ENCODE results near the gene CDC34.

Gene CDC34

DNA sequence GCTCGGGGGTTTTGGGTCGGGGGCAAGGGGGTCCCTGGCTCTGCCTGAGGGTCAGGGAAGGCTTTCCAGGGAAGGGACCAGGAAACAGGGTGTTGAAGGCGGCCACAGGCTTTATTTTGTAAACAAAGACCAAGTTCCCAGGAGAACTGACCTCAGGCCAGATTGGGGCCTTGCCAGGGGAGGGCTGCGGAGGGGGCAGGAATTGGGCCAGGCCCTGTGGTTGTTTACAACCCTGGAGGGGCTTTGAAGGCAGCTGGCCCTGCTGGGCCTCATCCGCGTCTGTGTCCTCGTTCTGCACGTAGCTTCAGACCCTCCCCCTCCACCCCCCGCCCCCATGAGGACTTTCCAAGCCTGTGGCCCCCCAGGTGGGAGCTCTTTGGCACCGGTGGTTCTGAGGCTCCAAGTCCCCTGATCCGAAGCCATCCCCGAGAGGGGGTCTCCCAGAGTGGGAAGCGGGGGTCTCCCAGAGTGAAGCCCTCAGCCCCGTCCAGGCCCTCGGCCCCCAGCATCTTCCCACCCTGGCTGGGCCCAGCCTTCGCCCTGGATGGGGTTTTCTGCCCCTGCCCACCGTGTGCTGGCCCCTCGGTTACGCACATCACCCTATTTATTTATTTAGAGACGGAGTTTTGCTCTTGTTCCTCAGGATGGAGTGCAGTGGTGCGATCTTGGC, 27.3 kb downstream of the CDC34 start:
- Histone ChIP-seq H3K4me1 (ENCODE audit: insufficient read depth, low read length) (no peaks in the 10 kb centered on the region), H3K9ac (ENCODE audit: low read depth, low read length) (no peak overlapping the region), H3K9me3 (ENCODE audit: control insufficient read depth, insufficient read depth, low read length) (no peaks in the 10 kb centered on the region), H3K36me3 (ENCODE audit: insufficient read depth, low read length) (no peaks in the 10 kb centered on the region)

DNA sequence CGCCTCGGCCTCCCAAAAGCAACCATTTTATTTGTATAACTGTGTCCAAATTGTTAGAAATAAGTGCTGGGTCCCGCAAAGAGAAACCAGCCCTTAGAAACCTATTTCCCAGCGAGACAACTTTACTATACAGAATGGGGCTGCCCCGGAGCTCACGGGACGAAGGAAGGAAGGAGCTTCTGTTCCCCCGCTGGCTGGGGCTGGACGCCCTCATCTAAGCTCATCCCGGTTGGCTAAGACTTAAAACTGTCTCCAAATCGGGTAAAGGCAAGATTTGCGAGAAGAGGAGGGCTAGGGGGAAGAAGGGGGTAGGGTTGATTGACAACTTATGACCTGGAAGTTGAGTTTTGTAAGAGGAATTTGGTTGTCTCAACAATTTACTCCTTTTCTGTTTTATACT, 28.6 kb downstream of the CDC34 start:
- no peaks in the 10 kb centered on the region for H3K9me3 ChIP-seq (ENCODE audit: control insufficient read depth, insufficient read depth, low read length)
- H3K9ac ChIP-seq (ENCODE audit: low read depth, low read length): no peak overlapping the region
- no peaks in the 10 kb centered on the region for H3K4me1 ChIP-seq (ENCODE audit: insufficient read depth, low read length)
- H3K36me3 ChIP-seq (ENCODE audit: insufficient read depth, low read length): no peaks in the 10 kb centered on the region

DNA sequence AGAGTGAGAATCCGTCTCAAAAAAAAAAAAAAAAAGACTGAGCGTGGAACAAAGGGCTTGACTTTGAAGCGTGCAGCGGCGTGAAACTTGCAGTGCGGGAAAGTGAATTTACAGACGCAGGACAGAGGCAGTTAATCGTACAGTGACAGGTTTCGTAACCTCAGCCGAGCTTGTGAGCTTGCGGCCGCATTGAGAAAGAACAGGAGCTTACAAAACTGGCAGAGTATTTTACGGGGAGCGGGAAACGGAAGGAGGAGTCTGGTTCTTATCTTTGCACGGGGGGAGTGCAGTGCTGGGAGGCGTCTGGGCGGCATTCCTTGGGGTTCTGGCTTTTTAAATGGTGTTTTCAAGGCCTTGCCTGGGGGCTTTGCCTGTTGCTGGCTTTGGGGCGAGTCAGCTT, 34.8 kb downstream of the CDC34 start:
- no peaks in the 10 kb centered on the region for H3K36me3 ChIP-seq (ENCODE audit: insufficient read depth, low read length)
- peaks cover 3% of the 10 kb centered on the region for H3K9me3 ChIP-seq (ENCODE audit: control insufficient read depth, insufficient read depth, low read length)
- no peaks in the 10 kb centered on the region for H3K4me1 ChIP-seq (ENCODE audit: insufficient read depth, low read length)
- H3K9ac ChIP-seq (ENCODE audit: low read depth, low read length): no peak overlapping the region

DNA sequence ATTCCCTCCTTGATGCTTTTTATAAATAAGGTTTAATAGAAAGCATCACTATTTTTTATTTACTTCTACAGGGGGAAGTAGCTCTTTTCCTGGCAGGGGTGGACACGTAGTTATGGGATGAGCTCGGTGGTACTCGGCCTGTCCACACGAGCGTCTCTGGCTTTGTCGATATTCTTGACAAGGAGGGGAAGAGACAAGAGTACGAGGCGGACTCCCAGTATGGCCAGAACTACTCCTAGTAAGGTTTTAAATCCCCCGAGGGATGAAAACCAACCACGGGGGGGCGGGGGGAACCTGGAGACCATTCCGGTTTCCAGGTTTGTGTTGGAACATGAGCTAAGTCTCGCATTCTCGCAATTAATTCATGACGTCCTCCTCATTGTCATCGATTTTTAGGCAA, 35.3 kb downstream of the CDC34 start:
- Histone ChIP-seq H3K36me3 (ENCODE audit: insufficient read depth, low read length) (no peaks in the 10 kb centered on the region), H3K9me3 (ENCODE audit: control insufficient read depth, insufficient read depth, low read length) (peaks cover 3% of the 10 kb centered on the region), H3K4me1 (ENCODE audit: insufficient read depth, low read length) (no peaks in the 10 kb centered on the region), H3K9ac (ENCODE audit: low read depth, low read length) (no peak overlapping the region)

DNA sequence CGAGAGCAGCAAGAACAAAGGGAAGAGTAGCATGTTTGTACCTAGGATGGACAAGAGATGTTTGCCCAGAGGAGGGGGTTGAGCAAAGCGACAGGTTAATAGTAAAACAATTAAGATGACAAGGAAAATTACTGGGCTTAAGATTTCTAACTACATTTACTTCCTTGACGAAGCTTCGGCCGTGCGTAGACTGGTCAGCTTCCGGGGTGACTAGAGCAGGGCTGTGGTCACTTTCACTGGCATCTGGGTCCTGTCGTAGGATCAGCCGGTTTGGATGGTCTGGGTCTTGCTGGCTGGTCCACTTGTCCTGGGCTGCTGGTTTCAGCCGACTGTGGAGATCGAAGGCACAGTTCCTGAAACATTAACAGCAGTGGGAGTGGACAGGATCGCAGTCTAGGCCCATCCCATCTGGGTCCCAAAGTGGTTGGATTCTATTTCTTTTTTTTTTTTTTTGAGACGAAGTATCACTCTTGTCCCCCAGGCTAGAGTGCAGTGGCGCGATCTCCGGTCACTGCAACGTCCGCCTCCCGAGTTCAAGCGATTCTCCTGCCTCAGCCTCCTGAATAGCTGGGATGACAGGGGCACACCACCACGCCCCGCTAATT, 35.8 kb downstream of the CDC34 start:
- Histone ChIP-seq H3K36me3 (ENCODE audit: insufficient read depth, low read length) (no peaks in the 10 kb centered on the region), H3K9ac (ENCODE audit: low read depth, low read length) (no peak overlapping the region), H3K9me3 (ENCODE audit: control insufficient read depth, insufficient read depth, low read length) (peaks cover 3% of the 10 kb centered on the region), H3K4me1 (ENCODE audit: insufficient read depth, low read length) (no peaks in the 10 kb centered on the region)

DNA sequence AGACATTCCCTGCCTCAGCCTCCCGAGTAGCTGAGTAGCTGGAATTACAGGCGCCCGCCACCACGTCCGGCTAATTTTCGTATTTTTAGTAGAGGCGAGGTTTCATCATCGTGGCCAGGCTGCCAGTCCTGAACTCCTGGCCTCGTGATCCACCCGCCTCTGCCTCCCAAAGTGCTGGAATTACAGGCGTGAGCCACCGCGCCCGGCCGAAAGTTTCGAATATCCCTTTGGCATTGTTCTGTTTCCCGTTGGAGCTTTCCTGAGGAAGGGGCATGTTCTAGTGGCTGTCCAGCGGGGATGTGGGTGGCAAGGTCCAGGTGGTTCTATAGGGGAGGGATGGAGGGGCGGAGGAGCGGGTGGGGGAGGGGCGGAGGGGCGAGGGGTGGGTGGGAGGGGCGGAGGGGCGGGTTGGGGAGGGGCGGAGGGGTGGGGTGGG, 38.7 kb downstream of the CDC34 start:
- no peak overlapping the region for H3K9ac ChIP-seq (ENCODE audit: low read depth, low read length)
- H3K36me3 ChIP-seq (ENCODE audit: insufficient read depth, low read length): no peaks in the 10 kb centered on the region
- peaks cover 3% of the 10 kb centered on the region for H3K9me3 ChIP-seq (ENCODE audit: control insufficient read depth, insufficient read depth, low read length)
- peaks cover 6% of the 10 kb centered on the region; the same call in 1 of the 2 replicates for H3K4me1 ChIP-seq (ENCODE audit: insufficient read depth, low read length)

DNA sequence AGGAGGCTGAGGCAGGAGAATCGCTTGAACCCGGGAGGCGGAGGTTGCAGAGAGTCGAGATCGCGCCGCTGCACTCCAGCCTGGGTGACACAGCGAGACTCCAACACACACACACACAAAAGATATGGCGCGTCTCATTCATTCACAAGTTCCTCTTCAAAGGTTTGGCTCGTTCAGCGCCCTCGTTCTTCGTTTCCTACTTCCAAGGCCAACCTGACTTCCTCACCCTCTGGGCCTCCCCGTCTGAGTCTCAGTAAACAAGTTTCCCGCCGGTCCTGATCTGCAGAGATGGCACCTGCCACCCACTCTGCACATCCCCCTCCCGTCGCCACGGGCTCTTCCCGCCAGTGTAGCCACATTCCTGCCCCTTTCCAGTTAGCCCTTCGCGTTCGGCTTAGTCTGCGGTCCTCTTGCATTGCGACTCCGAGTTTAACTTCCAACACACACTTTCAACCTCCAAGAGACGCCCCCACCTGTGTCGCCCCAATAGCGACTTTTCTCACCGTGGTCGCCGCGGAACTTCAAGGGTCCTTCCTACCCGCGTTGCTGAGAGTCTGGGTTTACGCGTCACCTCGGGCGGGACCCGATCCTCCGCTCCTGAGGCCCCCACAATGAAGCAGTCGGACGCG, 39.5 kb downstream of the CDC34 start:
- peaks cover 7% of the 10 kb centered on the region; the same call in 1 of the 2 replicates for H3K4me1 ChIP-seq (ENCODE audit: insufficient read depth, low read length)
- H3K9ac ChIP-seq (ENCODE audit: low read depth, low read length): peak overlapping the region; percentile 68
- H3K36me3 ChIP-seq (ENCODE audit: insufficient read depth, low read length): no peaks in the 10 kb centered on the region; the same call in 1 of the 2 replicates
- peaks cover 3% of the 10 kb centered on the region for H3K9me3 ChIP-seq (ENCODE audit: control insufficient read depth, insufficient read depth, low read length)

DNA sequence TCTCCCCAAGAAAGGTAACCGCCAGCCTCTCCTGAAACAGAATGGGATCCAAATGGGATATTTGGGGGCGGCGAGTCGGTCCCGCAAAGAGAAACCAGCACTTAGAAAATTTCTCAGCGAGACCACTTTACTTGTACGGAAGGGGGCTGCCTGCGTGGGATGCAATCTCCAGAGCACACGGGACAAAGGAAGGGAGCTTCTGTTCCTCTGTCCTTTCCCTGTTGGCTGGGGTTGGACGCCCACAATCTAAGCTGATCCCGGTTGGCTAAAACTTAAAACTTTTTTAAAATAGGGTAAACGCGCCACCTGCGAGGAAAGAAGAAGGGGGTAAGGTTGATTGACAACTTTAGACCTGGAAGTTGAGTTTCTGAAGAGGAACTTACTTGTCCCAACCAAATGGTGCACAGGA, 40.0 kb downstream of the CDC34 start:
- H3K36me3 ChIP-seq (ENCODE audit: insufficient read depth, low read length): no peaks in the 10 kb centered on the region; the same call in 1 of the 2 replicates
- H3K4me1 ChIP-seq (ENCODE audit: insufficient read depth, low read length): peaks cover 9% of the 10 kb centered on the region; the same call in 1 of the 2 replicates
- peaks cover 3% of the 10 kb centered on the region for H3K9me3 ChIP-seq (ENCODE audit: control insufficient read depth, insufficient read depth, low read length)
- H3K9ac ChIP-seq (ENCODE audit: low read depth, low read length): peak overlapping the region; percentile 68

DNA sequence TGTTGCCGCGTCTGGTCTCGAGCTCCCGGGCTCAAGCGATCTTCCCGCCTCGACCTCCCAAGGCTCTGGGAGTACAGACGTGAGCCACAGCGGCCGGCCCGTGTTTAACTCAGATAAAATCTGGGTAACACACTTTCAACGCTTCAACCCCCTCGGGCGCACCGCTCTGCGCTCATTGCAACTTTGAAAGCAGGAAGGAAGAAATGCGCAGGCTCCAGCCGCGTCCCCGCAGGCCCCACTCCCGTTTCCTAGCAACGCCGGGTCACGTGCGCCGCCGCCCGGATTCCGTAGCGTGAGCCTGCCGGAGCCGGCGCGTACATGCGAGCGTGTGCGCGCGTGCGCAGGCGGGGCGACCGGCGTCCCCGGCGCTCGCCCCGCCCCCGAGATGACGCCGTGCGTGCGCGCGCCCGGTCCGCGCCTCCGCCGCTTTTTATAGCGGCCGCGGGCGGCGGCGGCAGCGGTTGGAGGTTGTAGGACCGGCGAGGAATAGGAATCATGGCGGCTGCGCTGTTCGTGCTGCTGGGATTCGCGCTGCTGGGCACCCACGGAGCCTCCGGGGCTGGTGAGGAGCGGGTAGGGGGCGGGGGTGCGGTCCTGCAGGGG, 40.7 kb downstream of the CDC34 start, which contains the start of gene BSG:
Gene BSG (plus strand): TSS at position 457 of the 603 bp plus-strand sequence. CDS start 39 bp downstream, at position 496.
- H3K9ac ChIP-seq (ENCODE audit: low read depth, low read length): peak within 1 kb of the TSS; percentile 88
- H3K36me3 ChIP-seq (ENCODE audit: insufficient read depth, low read length): no peaks in the 10 kb centered on the region; the same call in 1 of the 2 replicates
- H3K9me3 ChIP-seq (ENCODE audit: control insufficient read depth, insufficient read depth, low read length): peaks cover 3% of the 10 kb centered on the region
- H3K4me1 ChIP-seq (ENCODE audit: insufficient read depth, low read length): peaks cover 9% of the 10 kb centered on the region; the same call in 1 of the 2 replicates

DNA sequence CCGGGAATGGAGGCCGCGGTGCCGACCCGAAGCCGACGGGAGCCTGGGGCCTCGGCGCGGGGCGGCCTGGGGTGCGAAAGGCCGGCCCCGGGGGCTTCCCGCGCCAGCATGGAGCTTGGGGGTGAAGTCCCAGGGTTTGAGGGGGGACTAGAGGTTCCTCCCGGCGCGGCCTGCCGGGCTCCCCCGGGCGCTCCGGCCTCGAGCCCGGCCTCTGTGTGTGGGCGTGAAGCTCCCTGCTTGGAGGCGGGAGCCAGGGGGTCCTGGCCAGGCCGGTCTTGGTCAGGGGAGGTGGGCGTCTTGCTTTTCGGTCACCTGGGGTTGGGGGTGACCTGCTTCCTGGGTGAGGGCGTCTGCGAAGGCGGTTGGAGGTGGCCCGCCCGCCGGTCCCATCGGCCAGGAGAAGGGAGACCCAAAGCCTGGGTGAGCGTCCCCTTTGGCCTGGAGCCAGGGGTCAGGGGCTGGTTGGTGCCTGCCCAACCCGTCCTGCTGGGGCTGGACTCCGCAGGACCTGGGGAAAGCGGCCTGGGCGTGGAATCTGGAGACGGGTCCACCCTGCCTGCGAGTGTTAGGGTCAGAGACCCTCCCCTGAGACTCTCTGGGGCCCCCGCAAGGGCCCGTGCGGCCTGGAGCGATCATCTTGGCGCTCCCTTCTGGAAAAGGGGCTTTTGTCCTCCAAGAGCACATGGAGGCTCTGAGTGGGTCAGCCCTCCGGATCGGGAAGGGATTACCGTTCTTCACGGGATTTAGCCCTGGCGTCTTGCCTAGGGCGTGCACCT, 41.4 kb downstream of the CDC34 start:
- Histone ChIP-seq H3K36me3 (ENCODE audit: insufficient read depth, low read length) (no peaks in the 10 kb centered on the region; the same call in 1 of the 2 replicates), H3K4me1 (ENCODE audit: insufficient read depth, low read length) (peaks cover 9% of the 10 kb centered on the region; the same call in 1 of the 2 replicates), H3K9me3 (ENCODE audit: control insufficient read depth, insufficient read depth, low read length) (peaks cover 3% of the 10 kb centered on the region)

DNA sequence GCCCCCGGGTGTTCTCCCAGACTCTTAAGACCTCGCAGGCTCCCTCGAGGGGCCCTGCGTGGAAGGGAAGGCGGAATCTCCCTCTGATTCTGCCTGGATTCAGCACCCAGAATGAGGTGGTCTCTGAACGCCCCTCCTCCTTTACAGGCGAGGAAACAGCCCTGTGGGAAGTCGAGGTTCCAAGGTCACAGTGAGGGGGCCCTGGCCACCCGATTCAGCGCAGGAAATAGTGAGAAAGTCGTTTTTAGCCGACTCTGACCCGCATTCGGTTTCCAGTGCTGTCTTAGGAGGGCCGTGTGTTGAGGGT, 41.9 kb downstream of the CDC34 start:
- Histone ChIP-seq H3K9ac (ENCODE audit: low read depth, low read length) (peak overlapping the region; percentile 88), H3K9me3 (ENCODE audit: control insufficient read depth, insufficient read depth, low read length) (peaks cover 3% of the 10 kb centered on the region), H3K36me3 (ENCODE audit: insufficient read depth, low read length) (no peaks in the 10 kb centered on the region; the same call in 1 of the 2 replicates), H3K4me1 (ENCODE audit: insufficient read depth, low read length) (peaks cover 9% of the 10 kb centered on the region; the same call in 1 of the 2 replicates)

More for the DNA sequence above, 41.4 kb downstream of the CDC34 start:
- peak overlapping the region; percentile 88 for H3K9ac ChIP-seq (ENCODE audit: low read depth, low read length)

DNA sequence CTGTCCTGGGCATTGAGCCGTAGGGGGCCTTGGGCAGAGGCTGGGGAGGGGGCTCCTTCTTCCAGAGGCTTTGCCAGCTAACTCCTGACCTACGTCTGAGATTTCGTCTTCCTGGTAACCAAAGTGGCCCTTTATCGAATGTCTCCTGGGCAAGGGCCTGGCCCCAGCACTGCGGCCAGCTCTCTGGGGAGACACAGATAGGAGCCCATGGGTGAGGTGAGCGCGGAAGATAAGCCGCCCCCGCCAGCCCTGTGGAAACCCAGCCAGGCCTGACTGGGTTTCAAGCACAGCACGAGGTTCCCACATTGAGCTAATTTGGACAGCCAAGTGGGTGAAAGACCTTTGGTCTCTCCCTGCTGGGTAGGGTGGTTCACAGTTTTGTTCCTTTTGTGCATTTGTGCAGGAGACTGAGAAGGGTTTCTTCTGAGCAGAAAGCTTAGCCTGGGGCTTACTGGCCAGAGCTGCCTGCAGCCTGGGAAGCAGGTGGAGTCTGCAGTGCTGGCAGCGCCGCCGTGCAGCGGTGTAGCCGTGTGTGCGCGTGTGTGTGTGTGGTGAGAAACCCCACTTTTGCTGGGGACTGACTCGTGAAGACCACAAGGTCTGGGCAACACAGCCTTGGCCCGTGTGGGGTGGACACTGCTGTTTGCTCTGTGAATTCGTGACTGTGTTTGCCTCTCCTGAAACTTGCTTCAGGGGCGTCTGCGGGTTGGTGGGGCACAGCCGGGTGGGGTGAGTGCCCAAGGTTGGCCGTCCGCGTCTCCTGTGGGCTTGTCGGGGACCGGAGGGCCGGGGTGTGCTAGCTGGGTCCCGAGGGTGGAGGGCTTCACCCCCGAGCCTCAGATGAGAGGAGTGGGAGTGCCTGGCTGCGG, 43.3 kb downstream of the CDC34 start:
- H3K36me3 ChIP-seq (ENCODE audit: insufficient read depth, low read length): no peaks in the 10 kb centered on the region; the same call in 1 of the 2 replicates
- peak overlapping the region; percentile 56 for H3K9ac ChIP-seq (ENCODE audit: low read depth, low read length)
- peaks cover 9% of the 10 kb centered on the region; the same call in 1 of the 2 replicates for H3K4me1 ChIP-seq (ENCODE audit: insufficient read depth, low read length)
- H3K9me3 ChIP-seq (ENCODE audit: control insufficient read depth, insufficient read depth, low read length): no peaks in the 10 kb centered on the region; the same call in 1 of the 2 replicates

Measured in ES-I3 (cell line).